Measurements from ENCODE around the gene ITGA6.

GRCh38 chr2:172405673-172406072 lies 21.7 kb upstream of the ITGA6 start:
- TF ChIP-seq TAF1 (IDR thresholded peaks at IDR 0.05; ENCODE audit: low read depth, low read length) (no peak), PAX5 (IDR thresholded peaks at IDR 0.05; ENCODE audit: insufficient read depth, low read length, severe bottlenecking) (no peak), POLR2AphosphoS5 (IDR thresholded peaks at IDR 0.05; ENCODE audit: low read depth, low read length) (no peak)
